Suprapubic skin (tissue), 4 donors: ENCODE measurements around the gene ST7.

ENCODE experiments used
- EP300 ChIP-seq: sonication (generic); formaldehyde crosslinking; IDR thresholded peaks from one replicate; pipeline ENCODE4 v1.6.1; 2017; ENCODE audit warnings: antibody characterized with exemption
- POLR2A ChIP-seq, 2 donors: fragments of 450-650 bp; IDR thresholded peaks; one replicate each; pipeline ENCODE4 v1.6.1; 2017; ENCODE audit warnings: antibody characterized with exemption in 2 of 2, mild to moderate bottlenecking in 2 of 2, moderate library complexity in 2 of 2
- POLR2AphosphoS5 ChIP-seq, 3 donors: sonication (generic); formaldehyde crosslinking; IDR thresholded peaks; one replicate each; pipeline ENCODE4 v1.6.1; 2017; ENCODE audit warnings: antibody characterized with exemption in 3 of 3
- TF ChIP-seq, protein P1 (sequence below), 2 donors: fragments of 200-600 bp in 1 of 2; fragments of 450-650 bp in 1 of 2; sonication (generic) in 1 of 2; IDR thresholded peaks; one replicate each; pipeline ENCODE4 v1.5.1; 2016 to 2019; ENCODE audit warnings: antibody characterized with exemption in 2 of 2, mild to moderate bottlenecking in 1 of 2, moderate library complexity in 1 of 2

- TF ChIP-seq POLR2A (IDR thresholded peaks at IDR 0.05) (no peak), POLR2AphosphoS5 (IDR thresholded peaks at IDR 0.05) (no peak), EP300 (no peak)
- TF ChIP-seq, protein P1, sequence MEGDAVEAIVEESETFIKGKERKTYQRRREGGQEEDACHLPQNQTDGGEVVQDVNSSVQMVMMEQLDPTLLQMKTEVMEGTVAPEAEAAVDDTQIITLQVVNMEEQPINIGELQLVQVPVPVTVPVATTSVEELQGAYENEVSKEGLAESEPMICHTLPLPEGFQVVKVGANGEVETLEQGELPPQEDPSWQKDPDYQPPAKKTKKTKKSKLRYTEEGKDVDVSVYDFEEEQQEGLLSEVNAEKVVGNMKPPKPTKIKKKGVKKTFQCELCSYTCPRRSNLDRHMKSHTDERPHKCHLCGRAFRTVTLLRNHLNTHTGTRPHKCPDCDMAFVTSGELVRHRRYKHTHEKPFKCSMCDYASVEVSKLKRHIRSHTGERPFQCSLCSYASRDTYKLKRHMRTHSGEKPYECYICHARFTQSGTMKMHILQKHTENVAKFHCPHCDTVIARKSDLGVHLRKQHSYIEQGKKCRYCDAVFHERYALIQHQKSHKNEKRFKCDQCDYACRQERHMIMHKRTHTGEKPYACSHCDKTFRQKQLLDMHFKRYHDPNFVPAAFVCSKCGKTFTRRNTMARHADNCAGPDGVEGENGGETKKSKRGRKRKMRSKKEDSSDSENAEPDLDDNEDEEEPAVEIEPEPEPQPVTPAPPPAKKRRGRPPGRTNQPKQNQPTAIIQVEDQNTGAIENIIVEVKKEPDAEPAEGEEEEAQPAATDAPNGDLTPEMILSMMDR (IDR thresholded peaks at IDR 0.05) = no peak
These were observed 114.0 kb downstream of the ST7 start for GRCh38 chr7:117067340-117067739.
